ENCODE measurements around the gene CYTH2. TPM values are rescaled to one million over a fixed set of nuclear protein-coding genes. Genes with fewer than 3 reads are reported as not detected.

CYTH2 gene
- total RNA-seq, 1 donor from 2014 or later: 139 TPM

GRCh38 chr19:48444129-48444935, 24.8 kb upstream of the CYTH2 start:
- peak overlapping the region; percentile 89 for H3K4me3 Mint-ChIP-seq
- no peaks in the 10 kb centered on the region for H3K27me3 Mint-ChIP-seq
- peaks cover 7% of the 10 kb centered on the region for H3K36me3 Mint-ChIP-seq
- no peak for TF ChIP-seq CTCF (conservative IDR thresholded peaks at IDR 0.05)
- peak overlapping the region; percentile 95 for H3K27ac Mint-ChIP-seq
- H3K9me3 Mint-ChIP-seq: no peaks in the 10 kb centered on the region
- H3K4me1 Mint-ChIP-seq (ENCODE audit: unreplicated experiment): peaks cover 10% of the 10 kb centered on the region
- no peak for DNase-seq (ENCODE audit: extremely low spot score, unreplicated experiment)

- H3K36me3 Mint-ChIP-seq: peaks cover 7% of the 10 kb centered on the region
- H3K9me3 Mint-ChIP-seq: no peaks in the 10 kb centered on the region
- no peaks in the 10 kb centered on the region for H3K27me3 Mint-ChIP-seq
- H3K4me3 Mint-ChIP-seq: peak overlapping the region; percentile 89
- no peak for DNase-seq (ENCODE audit: extremely low spot score, unreplicated experiment)
- peak overlapping the region; percentile 95 for H3K27ac Mint-ChIP-seq
- TF ChIP-seq CTCF (conservative IDR thresholded peaks at IDR 0.05): no peak
- H3K4me1 Mint-ChIP-seq (ENCODE audit: unreplicated experiment): peaks cover 10% of the 10 kb centered on the region
Observed at GRCh38 chr19:48444936-48445200, 24.3 kb upstream of the CYTH2 start.

- Mint-ChIP-seq H3K36me3 (peaks cover 7% of the 10 kb centered on the region), H3K4me3 (peak overlapping the region; percentile 89), H3K27ac (peak overlapping the region; percentile 95), H3K4me1 (ENCODE audit: unreplicated experiment) (peaks cover 10% of the 10 kb centered on the region), H3K9me3 (no peaks in the 10 kb centered on the region), H3K27me3 (no peaks in the 10 kb centered on the region)
- no peak for DNase-seq (ENCODE audit: extremely low spot score, unreplicated experiment)
- TF ChIP-seq CTCF (conservative IDR thresholded peaks at IDR 0.05): peak; percentile 77
Observed at GRCh38 chr19:48445256-48445605, 23.9 kb upstream of the CYTH2 start.

- Mint-ChIP-seq H3K27me3 (no peaks in the 10 kb centered on the region), H3K4me1 (ENCODE audit: unreplicated experiment) (peaks cover 10% of the 10 kb centered on the region), H3K9me3 (no peaks in the 10 kb centered on the region), H3K27ac (peak within 1 kb of the TSS; percentile 95), H3K4me3 (peak within 1 kb of the TSS; percentile 89), H3K36me3 (peaks cover 7% of the 10 kb centered on the region)
- DNase-seq (ENCODE audit: extremely low spot score, unreplicated experiment): peak; percentile 88
- TF ChIP-seq CTCF (conservative IDR thresholded peaks at IDR 0.05): no peak
Observed at GRCh38 chr19:48445606-48446481, 23.3 kb upstream of the CYTH2 start, which contains the start of gene GRWD1. GRWD1 (plus strand) TSS chr19:48445983; CDS start chr19:48446006, 23 bp downstream.

GRCh38 chr19:48446579-48446978, 22.6 kb upstream of the CYTH2 start:
- no peaks in the 10 kb centered on the region for H3K9me3 Mint-ChIP-seq
- H3K4me1 Mint-ChIP-seq (ENCODE audit: unreplicated experiment): peaks cover 10% of the 10 kb centered on the region
- DNase-seq (ENCODE audit: extremely low spot score, unreplicated experiment): no peak
- H3K36me3 Mint-ChIP-seq: peaks cover 7% of the 10 kb centered on the region
- H3K4me3 Mint-ChIP-seq: peak overlapping the region; percentile 89
- no peaks in the 10 kb centered on the region for H3K27me3 Mint-ChIP-seq
- no peak for TF ChIP-seq CTCF (conservative IDR thresholded peaks at IDR 0.05)
- H3K27ac Mint-ChIP-seq: peak overlapping the region; percentile 95

Data from type B pancreatic cell (in vitro differentiated cells).